Activated CD4-positive, CD25-positive, alpha-beta regulatory T cell (primary cell): ENCODE measurements around the gene RAX2.
"Not testable (repeated sequence)": the region's sequence is repeated elsewhere in the genome, so short reads cannot be mapped to it uniquely, and the experiment has no call there.

ENCODE experiments used
- DNase-seq, 4 experiments: peaks; one replicate each; lab custom pipeline; 2025; lab: John Stamatoyannopoulos, UW

The RAX2 gene

DNA sequence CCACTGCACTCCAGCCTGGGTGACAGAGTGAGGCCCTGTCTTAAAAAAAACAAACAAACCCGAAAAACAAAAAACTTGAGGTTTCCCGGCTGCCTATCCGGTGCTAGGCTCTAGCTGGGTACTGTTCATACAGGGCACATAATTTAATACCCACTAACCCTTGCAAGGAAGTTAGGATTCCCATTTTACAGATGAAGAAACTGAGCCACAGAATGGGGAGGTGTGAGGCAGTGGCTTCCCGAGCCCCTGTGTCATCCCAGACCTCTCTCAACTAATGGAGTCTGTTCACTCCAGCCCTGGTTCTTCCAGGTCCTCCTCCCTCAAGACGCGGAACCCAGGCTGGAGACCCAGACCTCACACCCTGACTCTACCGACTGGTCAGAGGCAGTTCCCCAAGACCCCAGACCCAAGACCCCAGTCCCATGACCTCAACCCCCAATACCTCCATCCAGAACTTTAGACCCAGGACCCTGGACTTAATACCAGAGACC is 11.1 kb downstream of the RAX2 start:
- no peak for DNase-seq

DNA sequence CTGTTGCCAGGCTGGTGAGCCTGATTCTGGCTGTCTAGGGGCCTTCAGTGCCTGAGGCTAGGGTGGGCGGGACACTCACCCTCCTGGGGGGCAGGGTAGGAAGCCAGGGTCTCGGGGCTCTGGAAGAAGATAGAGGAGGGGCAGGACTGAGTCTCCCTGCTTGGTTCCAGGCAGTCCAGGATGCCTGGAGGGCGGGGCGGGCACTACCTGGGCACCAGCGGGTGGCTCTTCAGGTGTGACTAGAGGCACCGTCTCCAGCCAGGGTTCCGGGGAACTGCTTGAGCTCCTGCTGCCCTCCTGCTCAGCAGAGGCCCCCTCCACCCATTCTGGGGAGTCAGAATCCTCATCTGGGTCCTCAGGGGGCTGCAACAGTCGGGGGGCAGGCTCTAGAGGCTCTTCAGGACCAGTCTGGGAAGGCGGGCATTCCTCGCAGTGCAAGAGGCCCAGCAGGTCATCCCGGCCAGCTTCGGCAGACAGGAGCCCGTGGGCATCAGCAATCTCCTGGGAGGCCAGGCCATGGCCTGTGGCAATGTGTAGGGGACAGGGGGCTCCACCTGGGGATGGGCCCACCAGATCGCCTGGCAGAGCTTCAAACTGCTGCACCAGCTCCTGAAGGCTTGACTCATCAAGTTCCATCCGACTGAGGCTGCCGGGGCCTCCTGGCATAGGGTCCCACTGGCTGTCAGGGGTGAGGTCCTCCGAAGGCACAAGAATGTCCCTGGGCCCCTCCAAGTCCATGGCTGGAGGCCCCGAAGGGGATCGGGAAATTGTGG is 12.4 kb downstream of the RAX2 start:
- no peak for DNase-seq

DNA sequence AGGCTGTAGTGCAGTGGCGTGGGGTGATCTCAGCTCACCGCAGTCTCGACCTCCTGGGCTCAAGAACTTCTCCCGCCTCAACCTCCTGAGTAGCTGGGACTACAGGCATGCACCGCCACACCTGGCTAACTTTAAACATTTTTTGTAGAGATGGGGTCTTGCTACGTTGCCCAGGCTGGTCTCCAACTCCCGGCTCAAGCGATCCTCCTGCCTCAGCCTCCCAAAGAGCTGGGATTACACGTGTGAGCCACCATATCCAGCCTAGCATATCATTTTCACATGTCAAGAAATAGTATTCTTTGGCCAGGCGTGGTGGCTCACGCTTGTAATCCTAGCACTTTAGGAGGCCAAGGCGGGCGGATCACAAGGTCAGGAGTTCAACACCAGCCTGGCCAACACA is 13.7 kb downstream of the RAX2 start:
- DNase-seq: not testable (repeated sequence)

DNA sequence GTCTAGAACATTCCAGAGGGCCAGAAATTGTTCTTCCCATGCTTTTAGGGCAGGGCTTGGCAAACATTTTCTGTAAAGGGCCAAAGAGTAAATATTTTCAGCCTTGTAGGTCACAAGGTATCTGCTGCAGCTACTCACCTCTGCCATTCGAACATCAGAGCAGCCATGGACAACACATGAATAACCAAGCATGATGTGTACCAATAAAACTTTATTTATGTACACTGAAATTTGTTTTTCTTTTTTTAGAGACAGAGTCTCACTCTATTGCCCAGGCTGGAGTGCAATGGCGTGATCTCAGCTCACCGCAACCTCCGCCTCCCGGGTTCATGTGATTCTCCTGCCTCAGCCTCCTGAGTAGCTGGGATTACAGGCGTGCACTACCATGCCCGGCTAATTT is 14.3 kb downstream of the RAX2 start:
- not testable (repeated sequence) for DNase-seq

DNA sequence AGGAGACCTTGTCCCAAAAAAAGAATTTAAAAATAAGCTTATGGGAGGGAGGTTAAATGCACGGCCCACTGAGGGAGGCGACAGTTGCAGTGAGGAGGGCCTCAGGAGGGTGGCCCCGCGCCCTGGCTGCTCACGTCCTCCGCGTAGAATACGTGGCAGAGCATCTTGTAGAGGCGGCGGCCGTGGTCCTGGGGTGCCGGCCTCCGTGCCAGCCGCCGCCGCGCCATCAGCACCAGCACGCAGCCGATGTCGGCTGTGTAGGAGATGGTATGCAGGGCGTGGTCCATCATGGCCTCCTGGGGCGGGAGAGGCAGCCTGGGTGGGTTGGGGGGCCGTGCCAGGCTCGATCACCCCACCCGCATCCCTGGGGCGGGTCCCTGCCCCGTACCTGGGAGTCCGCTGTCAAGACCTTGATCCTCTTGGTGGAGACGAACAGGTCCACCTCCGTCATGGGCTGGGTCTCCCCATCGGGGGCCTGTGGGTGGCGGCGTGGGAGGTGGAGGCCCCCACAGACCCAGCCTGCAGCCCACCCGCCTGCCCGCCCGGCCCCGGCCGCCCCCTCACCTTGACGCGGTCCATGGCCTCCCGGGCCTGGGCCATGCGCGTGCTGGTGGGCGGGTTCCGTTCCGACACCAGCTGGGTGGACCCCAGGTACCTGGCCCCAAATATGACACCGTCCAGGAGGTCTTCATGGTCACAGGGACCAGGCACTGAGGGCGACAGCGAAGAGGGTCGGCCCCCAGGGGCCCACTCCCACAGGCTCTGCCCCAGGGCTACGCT is 18.2 kb downstream of the RAX2 start:
- DNase-seq: no peak

DNA sequence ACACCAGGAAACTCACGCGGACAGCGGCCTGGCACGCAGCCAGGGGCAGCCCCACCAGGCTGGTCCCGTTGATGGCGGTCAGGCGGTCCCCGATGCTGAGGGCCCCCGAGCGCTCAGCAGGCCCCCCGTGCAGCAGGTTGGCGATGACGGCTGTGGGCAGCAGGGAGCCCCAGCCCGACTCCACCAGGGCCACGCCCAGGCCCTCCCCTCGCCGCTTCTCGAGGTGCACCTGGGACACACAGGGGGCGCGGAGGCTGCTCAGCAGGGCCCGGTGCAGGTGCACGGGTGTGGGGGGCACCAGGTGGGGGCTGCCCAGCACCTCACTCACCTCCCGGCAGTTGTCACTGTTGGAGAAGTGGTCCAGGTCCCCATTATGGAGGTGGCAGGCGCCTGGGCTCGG is 19.5 kb downstream of the RAX2 start:
- no peak for DNase-seq

DNA sequence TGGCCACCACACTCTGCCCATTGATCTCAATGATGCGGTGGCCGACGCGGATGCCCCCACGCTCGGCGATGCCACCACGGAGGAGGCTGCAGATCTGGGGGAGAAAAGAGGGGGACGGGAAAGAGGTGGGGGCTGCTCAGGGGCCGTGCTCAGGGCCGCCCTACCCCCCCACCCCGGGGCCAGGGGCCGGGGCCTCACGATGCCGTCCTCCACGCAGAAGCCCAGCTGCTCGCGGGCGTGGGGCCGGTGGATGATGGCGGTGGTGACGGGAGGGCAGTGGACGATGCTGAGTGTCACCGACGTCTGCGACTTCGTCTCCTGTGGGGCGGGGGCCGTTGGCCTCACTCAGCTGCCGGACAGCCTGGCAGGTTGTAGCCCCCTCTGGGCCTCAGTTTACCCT is 20.8 kb downstream of the RAX2 start:
- no peak for DNase-seq

DNA sequence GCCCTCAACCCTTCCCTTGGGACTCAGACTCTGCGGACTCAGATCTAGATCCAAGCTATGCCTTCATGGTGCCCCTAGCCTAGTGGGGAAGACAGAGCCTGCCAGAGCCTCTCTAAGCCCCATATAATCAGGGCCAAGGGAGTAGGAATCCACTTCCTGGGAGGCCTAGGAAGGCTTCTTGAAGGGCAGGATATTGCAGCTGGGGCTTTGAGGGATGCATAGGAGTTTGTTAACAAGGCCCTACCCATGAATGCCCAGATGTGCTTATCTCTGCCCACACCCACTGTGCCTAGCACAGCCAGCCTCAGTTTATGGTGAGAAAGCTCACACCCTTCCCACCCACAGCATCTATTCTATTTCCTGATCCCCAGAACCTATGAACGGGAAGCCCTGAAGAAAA is 21.8 kb downstream of the RAX2 start:
- DNase-seq: no peak

DNA sequence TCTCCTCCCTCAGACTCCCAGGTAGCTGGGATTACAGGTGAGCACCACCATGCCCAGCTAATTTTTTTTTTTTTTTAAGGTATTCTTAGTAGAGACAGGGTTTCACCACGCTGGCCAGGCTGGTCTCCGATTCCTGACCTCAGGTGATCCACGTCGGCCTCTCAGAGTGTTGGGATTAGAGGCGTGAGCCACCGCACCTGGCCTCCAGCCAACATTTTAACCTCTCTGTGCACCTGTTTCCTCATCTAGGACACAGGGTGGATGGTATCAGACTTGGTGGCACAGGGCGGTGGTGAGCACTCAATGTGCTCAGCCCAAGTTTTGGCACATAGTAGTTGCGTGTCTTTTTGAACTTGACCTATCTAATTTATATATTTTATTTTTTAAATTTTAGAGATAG is 23.1 kb downstream of the RAX2 start:
- no peak for DNase-seq

DNA sequence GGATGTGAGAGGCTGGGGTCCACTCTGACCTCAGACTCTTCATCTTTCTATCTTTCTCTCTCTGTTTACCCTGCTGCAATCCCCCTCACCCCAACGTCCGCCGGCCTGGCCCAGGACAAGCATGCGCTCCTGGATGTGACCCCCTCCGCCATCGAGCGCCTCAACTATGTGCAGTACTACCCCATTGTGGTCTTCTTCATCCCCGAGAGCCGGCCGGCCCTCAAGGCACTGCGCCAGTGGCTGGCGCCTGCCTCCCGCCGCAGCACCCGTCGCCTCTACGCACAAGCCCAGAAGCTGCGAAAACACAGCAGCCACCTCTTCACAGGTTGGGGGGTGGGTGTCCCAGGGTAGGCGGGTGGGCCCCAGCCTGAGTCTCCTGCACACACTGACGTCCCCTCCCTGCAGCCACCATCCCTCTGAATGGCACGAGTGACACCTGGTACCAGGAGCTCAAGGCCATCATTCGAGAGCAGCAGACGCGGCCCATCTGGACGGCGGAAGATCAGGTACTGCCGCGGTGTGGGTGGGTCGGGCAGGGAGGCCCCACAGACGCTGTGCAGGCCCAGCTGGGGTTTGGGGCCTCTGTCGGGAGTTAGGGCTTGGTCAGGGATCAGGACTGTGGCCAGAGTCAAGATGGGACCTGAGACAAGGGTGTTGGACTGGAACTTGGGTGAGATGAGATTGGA is 25.5 kb downstream of the RAX2 start:
- DNase-seq: no peak

DNA sequence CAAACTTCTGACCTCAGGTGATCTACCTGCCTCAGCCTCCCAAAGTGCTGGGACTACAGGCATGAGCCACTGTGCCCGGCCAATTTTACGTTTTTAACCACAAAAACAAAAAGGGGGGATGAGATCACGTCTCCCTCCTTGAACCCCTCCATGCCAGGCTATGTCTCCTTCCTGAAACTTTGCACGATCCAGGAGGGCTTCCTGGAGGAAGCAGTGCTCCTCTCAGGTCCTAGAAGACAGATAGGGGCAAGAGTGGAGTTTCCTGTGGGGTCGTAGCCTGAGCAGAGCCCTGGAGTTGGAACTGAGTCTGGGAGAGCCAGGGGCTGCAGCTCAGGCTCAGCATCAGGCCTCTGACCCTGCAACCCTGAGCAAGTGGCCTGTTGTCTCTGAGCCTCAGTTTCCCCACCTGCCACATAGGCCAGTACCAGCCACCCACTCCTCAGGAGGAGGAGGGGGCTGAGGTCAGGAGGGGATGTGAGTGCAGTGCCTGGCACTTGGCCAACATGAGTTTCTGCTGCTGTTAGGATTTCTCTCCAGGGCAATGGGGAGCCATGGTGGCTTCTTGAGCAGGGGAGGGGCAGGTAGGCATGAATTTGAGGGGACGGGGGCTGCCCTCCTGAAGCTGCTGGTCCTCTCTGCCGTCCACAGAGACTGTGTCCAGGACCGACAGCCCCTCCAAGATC is 26.5 kb downstream of the RAX2 start:
- no peak for DNase-seq

DNA sequence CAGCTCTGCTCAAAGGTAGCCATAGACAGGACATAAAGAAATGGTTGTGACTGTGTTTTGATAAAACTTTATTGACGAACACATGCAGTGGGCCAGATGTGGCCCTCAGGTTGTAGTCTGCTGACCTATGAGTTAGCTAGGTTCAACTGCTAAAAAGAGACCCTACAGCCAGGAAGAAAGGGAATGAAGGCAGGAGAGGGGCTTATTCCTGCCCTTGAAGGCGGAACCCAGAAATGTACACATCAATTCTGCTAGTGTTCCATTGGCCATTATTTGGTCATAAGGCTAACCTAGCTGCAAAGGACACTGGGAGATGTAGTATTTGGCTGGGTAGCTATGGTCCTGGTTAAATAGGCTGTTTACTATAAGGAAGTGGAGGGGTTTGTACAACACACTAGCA is 28.5 kb downstream of the RAX2 start:
- no peak for DNase-seq

DNA sequence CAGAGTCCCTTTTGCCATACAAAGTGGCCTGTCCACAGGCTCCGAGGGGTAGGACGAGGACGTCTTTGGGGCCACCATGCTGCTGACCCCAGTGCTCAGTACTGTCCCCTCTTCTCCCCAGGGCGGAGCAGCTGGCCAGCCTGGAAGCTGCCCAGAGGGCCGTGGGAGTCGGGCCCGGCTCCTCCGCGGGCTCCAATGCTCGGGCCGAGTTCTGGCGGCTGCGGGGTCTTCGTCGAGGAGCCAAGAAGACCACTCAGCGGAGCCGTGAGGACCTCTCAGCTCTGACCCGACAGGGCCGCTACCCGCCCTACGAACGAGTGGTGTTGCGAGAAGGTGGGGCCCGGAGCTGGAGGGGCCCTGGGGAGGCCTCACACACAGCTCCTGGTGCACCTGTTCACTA is 31.6 kb downstream of the RAX2 start:
- no peak for DNase-seq

DNA sequence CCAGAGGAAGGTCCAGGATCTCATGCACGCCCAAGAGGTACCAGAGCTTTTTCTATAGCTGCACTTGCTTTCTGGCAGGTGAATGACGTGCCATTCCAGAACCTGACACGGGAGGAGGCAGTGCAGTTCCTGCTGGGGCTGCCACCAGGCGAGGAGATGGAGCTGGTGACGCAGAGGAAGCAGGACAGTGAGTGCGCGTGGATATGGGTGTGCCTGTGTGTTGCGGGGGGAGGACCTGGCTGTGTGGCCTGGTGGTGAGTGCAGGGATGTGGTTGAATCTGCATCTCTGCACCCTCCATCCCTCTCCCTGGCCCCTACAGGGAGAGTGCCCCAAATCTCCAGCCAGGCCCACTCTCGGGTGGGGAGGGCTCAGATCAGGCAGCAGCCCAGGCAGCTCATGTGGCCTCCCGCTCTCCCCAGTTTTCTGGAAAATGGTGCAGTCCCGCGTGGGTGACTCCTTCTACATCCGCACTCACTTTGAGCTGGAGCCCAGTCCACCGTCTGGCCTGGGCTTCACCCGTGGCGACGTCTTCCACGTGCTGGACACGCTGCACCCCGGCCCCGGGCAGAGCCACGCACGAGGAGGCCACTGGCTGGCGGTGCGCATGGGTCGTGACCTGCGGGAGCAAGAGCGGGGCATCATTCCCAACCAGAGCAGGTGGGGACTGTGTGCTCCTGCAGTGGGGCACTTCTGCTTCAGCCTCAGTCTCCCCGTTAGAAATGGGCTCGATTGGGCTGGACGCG is 33.4 kb downstream of the RAX2 start:
- DNase-seq: no peak

DNA sequence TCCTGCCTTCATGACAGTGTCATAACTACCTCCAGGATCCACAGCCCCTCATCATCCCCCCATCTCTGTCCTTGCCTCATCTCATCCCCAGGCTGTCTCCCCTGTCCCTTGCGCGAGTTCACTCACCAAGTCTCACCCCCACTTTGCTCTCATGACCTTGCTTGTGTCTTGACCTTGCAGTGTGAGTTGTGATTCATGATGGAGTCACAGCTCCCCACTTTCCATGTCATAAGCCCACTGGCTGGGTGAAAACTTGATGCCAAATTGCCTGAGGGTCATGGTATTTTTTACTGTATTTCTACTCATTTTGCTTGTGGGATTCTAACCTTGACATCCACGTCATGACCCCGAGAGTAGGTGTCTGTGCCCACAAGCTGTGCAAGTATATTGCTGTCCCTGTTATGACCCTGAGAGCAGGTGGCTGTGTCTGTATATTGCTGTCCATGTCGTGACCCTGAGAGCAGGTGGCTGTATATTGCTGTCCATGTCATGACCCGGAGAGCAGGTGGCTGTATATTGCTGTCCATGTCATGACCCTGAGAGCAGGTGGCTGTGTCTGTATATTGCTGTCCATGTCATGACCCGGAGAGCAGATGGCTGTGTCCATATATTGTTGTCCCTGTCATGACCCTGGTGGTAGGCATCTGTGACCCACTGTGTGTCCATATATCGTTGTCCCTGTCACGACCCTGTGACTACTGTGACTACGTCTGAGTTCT is 34.4 kb downstream of the RAX2 start:
- no peak for DNase-seq

DNA sequence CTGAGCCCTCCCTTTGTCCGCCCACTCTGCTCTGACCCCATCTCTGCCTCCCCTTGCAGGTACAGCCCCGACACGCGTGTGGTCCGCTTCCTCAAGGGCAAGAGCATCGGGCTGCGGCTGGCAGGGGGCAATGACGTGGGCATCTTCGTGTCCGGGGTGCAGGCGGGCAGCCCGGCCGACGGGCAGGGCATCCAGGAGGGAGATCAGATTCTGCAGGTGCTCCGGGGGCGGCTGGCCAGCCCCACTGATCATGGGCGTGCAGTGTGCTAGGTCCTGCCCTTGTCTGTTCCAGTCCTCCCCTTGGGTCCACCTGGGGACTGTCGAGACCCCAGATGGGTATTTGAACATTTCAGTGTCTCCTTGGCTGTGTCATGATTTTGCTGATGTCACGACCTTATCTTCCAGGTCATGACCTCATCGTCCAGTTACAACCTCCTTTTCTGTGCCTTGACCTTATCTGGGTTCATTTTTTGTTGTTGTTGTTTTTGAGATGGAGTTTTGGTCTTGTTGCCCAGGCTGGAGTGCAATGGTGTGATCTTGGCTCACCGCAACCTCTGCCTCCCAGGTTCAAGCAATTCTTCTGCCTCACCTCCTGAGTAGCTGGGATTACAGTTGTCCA is 35.8 kb downstream of the RAX2 start:
- no peak for DNase-seq

DNA sequence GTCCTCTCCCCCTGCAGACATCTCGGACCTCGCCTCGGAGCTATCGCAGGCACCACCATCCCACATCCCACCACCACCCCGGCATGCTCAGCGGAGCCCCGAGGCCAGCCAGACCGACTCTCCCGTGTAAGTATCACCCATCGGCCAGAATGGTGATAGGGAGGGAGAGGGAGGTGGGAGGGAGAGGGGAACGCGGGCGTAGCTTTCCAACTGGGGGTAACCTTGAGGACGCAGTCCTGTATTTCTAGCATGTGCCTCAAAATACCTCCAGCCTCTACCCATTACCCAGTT is 37.8 kb downstream of the RAX2 start:
- no peak for DNase-seq

DNA sequence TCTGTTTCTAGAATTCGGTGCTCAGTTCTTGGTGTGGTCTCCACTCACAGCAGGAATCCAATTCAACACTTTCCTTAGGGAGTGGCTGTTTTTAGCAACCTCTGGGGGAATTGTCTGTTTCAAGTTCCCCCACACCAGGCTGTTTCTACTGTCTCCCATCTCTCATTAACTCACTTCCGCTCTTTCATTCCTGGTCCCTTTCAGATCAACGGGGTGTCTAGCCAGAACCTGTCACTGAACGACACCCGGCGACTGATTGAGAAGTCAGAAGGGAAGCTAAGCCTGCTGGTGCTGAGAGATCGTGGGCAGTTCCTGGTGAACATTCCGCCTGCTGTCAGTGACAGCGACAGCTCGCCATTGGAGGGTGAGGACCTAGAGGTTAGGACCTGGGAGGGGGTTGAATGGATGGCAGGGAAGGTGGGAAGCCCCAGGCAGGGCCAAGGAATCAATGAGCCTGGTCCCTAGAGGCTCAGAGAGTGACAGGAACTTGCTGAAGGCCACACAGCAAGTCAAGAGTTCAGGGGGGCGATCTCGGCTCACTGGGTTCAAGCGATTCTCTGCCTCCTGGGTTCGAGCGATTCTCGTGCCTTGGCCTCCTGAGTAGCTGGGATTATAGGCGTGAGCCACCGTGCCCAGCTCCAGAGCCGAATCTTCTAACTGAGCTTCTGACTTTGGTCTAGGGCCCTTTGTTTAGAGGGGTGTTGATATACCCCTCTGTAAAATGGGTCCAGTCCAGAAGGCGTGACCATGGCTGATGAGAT is 38.3 kb downstream of the RAX2 start:
- DNase-seq: no peak

DNA sequence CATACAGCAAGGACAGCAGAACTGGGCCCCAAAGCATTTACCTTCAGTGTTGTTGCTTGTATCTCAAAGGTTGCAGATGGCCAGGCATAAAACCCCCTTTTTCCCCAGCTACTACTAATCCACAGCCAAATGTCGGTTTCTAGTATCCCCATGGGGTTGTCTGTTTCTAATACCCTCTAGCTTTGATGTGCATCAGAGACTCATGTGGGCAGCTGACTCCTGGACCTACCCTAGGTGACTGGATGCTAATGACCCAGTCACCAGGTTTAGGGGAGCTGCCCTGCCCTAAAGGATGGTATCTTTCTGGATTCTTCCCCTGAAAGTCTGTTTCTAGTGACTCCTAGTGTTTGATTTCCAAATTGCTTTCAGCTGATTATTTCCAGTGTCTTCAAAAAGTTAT is 39.9 kb downstream of the RAX2 start:
- DNase-seq: no peak

DNA sequence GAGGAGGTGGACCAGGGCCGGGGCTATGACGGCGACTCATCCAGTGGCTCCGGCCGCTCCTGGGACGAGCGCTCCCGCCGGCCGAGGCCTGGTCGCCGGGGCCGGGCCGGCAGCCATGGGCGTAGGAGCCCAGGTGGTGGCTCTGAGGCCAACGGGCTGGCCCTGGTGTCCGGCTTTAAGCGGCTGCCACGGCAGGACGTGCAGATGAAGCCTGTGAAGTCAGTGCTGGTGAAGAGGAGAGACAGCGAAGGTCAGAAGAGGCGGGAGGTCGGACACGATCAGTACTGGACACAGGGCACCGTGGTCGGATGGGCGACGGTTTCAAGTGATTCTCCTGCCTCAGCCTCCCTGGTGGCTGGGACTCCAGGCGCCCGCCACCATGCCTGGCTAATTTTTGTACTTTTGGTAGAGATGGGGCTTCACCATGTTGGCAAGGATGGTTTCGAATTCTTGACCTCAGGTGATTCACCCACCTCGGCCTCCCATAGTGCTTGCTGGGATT is 41.5 kb downstream of the RAX2 start:
- no peak for DNase-seq
